H9 (cell line): ENCODE results near the gene XDH. TPM values are rescaled to one million over a fixed set of nuclear protein-coding genes. Genes with fewer than 3 reads are reported as not detected.

ENCODE experiments used
- DNase-seq: peaks from one replicate; pipeline ENCODE4 v3.0.0-alpha.2; 2017
- H2AFZ ChIP-seq: one replicate; pipeline ENCODE4 v1.6.1; 2013; ENCODE audit warnings: mild to moderate bottlenecking, low read length, control low read depth, moderate library complexity
- H2AK5ac ChIP-seq: 2 replicates; pipeline ENCODE4 v1.6.1; 2013; ENCODE audit warnings: low read length, control low read depth, mixed read lengths; ENCODE audit not compliant: insufficient read length
- H2BK120ac ChIP-seq: one replicate; pipeline ENCODE4 v1.6.1; 2013; ENCODE audit warnings: low read depth, mild to moderate bottlenecking, low read length, control low read depth, inconsistent platforms; ENCODE audit not compliant: poor library complexity, severe bottlenecking
- H2BK12ac ChIP-seq: 2 replicates; pipeline ENCODE4 v1.6.1; 2013; ENCODE audit warnings: low read length, control low read depth, mixed read lengths, low read depth; ENCODE audit not compliant: insufficient read length
- H2BK15ac ChIP-seq: 2 replicates; pipeline ENCODE4 v1.6.1; 2013; ENCODE audit warnings: low read depth, low read length, control low read depth
- H2BK20ac ChIP-seq: one replicate; pipeline ENCODE4 v1.6.1; 2013; ENCODE audit warnings: low read depth, mild to moderate bottlenecking, low read length, control low read depth, inconsistent platforms; ENCODE audit not compliant: poor library complexity, severe bottlenecking
- H2BK5ac ChIP-seq: 2 replicates; pipeline ENCODE4 v1.6.1; 2013; ENCODE audit warnings: low read length, control low read depth, mixed read lengths; ENCODE audit not compliant: insufficient read length
- H3K14ac ChIP-seq: 2 replicates; pipeline ENCODE4 v1.6.1; 2013; ENCODE audit warnings: low read length, control low read depth; ENCODE audit not compliant: insufficient read depth
- H3K18ac ChIP-seq: 2 replicates; pipeline ENCODE4 v1.6.1; 2013; ENCODE audit warnings: low read depth, mild to moderate bottlenecking, mixed read lengths, low read length, control low read depth; ENCODE audit not compliant: insufficient read length
- H3K23ac ChIP-seq: 2 replicates; pipeline ENCODE4 v1.6.1; 2013; ENCODE audit warnings: low read length, control low read depth, mixed read lengths, low read depth; ENCODE audit not compliant: insufficient read length
- H3K23me2 ChIP-seq: 2 replicates; pipeline ENCODE4 v1.6.1; 2013; ENCODE audit warnings: low read depth, mild to moderate bottlenecking, mixed read lengths, low read length, control low read depth; ENCODE audit not compliant: insufficient read length, poor library complexity, severe bottlenecking
- H3K27ac ChIP-seq: 2 replicates; pipeline ENCODE4 v1.5.1; 2013; ENCODE audit warnings: low read length, control low read depth, mixed read lengths, low read depth; ENCODE audit not compliant: insufficient read length
- H3K27me3 ChIP-seq: 2 replicates; pipeline ENCODE4 v1.6.1; 2013; ENCODE audit warnings: low read length, control low read depth, inconsistent platforms; ENCODE audit not compliant: insufficient read depth
- H3K4ac ChIP-seq: 2 replicates; pipeline ENCODE4 v1.6.1; 2013; ENCODE audit warnings: low read depth, mild to moderate bottlenecking, control low read depth, inconsistent platforms, low read length, moderate library complexity
- H3K4me1 ChIP-seq: 2 replicates; pipeline ENCODE4 v1.6.1; 2013; ENCODE audit warnings: low read length, control low read depth, inconsistent platforms; ENCODE audit not compliant: insufficient read depth
- H3K4me2 ChIP-seq: 2 replicates; pipeline ENCODE4 v1.6.1; 2013; ENCODE audit warnings: low read length, control low read depth, mixed read lengths; ENCODE audit not compliant: insufficient read length, insufficient read depth
- H3K56ac ChIP-seq: 2 replicates; pipeline ENCODE4 v1.6.1; 2013; ENCODE audit warnings: low read depth, mild to moderate bottlenecking, mixed read lengths, low read length, control low read depth; ENCODE audit not compliant: insufficient read length
- H3K79me1 ChIP-seq: 2 replicates; pipeline ENCODE4 v1.6.1; 2013; ENCODE audit warnings: low read depth, mild to moderate bottlenecking, moderate library complexity, low read length, control low read depth, inconsistent platforms; ENCODE audit not compliant: insufficient read depth, poor library complexity, severe bottlenecking
- H3K79me2 ChIP-seq: 2 replicates; pipeline ENCODE4 v1.6.1; 2013; ENCODE audit warnings: low read length, control low read depth, inconsistent platforms; ENCODE audit not compliant: insufficient read depth
- H3K9ac ChIP-seq: 2 replicates; pipeline ENCODE4 v1.6.1; 2013; ENCODE audit warnings: low read length, control low read depth, mixed read lengths; ENCODE audit not compliant: insufficient read length; ENCODE audit errors: extremely low read depth
- H3K9me3 ChIP-seq: one replicate; pipeline ENCODE4 v1.6.1; 2013; ENCODE audit warnings: low read depth, low read length, inconsistent platforms; ENCODE audit not compliant: control insufficient read depth
- H3T11ph ChIP-seq: one replicate; pipeline ENCODE4 v1.6.1; 2013; ENCODE audit warnings: mild to moderate bottlenecking, low read length, control low read depth, inconsistent platforms
- H4K20me1 ChIP-seq: one replicate; pipeline ENCODE4 v1.6.1; 2013; ENCODE audit not compliant: control insufficient read depth, insufficient read length, insufficient read depth
- H4K5ac ChIP-seq: 2 replicates; pipeline ENCODE4 v1.6.1; 2013; ENCODE audit warnings: low read depth, mild to moderate bottlenecking, mixed read lengths, low read length, control low read depth; ENCODE audit not compliant: insufficient read length
- H4K8ac ChIP-seq: replicated peaks from 2 replicates; pipeline ENCODE4 v1.6.1; 2013; ENCODE audit warnings: low read length, control low read depth, mixed read lengths, low read depth; ENCODE audit not compliant: insufficient read length
- H4K91ac ChIP-seq: 2 replicates; pipeline ENCODE4 v1.6.1; 2013; ENCODE audit warnings: low read depth, mild to moderate bottlenecking, moderate library complexity, mixed read lengths, low read length, control low read depth; ENCODE audit not compliant: insufficient read length
- H3K27ac Mint-ChIP-seq, 3 experiments: 2 replicates in 2 of 3; 3 replicates in 1 of 3; pipeline ENCODE4 v1.8.0; 2020 to 2021; ENCODE audit warnings: mixed read lengths in 3 of 3, mild to moderate bottlenecking in 1 of 3, moderate library complexity in 1 of 3
- H3K27me3 Mint-ChIP-seq: 2 replicates; pipeline ENCODE4 v1.8.0; 2021; ENCODE audit warnings: low read depth, mild to moderate bottlenecking, moderate library complexity, mixed read lengths
- H3K36me3 Mint-ChIP-seq, 3 experiments: 2 replicates in 2 of 3; 3 replicates in 1 of 3; pipeline ENCODE4 v1.8.0; 2020 to 2021; ENCODE audit warnings: low read depth in 3 of 3, mixed read lengths in 3 of 3; ENCODE audit not compliant: insufficient read depth in 1 of 3
- H3K4me1 Mint-ChIP-seq, 2 experiments: 2 replicates each; pipeline ENCODE4 v1.8.0; 2020; ENCODE audit warnings: mixed read lengths in 2 of 2
- H3K4me3 Mint-ChIP-seq, 2 experiments: 2 replicates in 1 of 2; 3 replicates in 1 of 2; pipeline ENCODE4 v1.8.0; 2020 to 2021; ENCODE audit warnings: mild to moderate bottlenecking in 2 of 2, mixed read lengths in 2 of 2, moderate library complexity in 1 of 2
- H3K9me3 Mint-ChIP-seq, 2 experiments: 2 replicates in 1 of 2; 3 replicates in 1 of 2; pipeline ENCODE4 v1.8.0; 2020; ENCODE audit warnings: mild to moderate bottlenecking in 2 of 2, mixed read lengths in 2 of 2, moderate library complexity in 1 of 2
- CTCF ChIP-seq: fragments of 200-600 bp; sonication (generic); conservative IDR thresholded peaks from 3 replicates; pipeline ENCODE4 v1.8.0; 2021; ENCODE audit warnings: antibody characterized with exemption, mild to moderate bottlenecking
- WGBS: extraction: QIAGEN DNeasy Blood & Tissue Kit; methylation state at CpG from one replicate; pipeline ENCODE4 v1.1.7; 2013; ENCODE audit warnings: missing lambda C conversion rate, low lambda C conversion rate, mixed read lengths; ENCODE audit not compliant: insufficient read length; ENCODE audit errors: extremely low coverage; 5-methylcytosine and 5-hydroxymethylcytosine counted together
- total RNA-seq: library from RNA; stranded (reverse); gene quantifications from 2 replicates; pipeline ENCODE4 v1.2.1, GENCODE V29; 2021

The XDH gene
- total RNA-seq, 1 experiment from 2014 or later, result 1.4 TPM

GRCh38 chr2:31339696-31340095 is 74.8 kb downstream of the XDH start:
- Histone ChIP-seq H4K8ac (no peak overlapping the region), H2BK15ac (no peak overlapping the region), H3T11ph (no peak overlapping the region), H2BK12ac (no peak overlapping the region), H3K4ac (no peak overlapping the region), H3K4me1 (no peaks in the 10 kb centered on the region), H2AFZ (no peak overlapping the region), H4K20me1 (no peaks in the 10 kb centered on the region), H3K23ac (no peak overlapping the region), H2BK5ac (no peak overlapping the region), H4K5ac (no peak overlapping the region), H2BK20ac (no peak overlapping the region), H3K4me2 (no peak overlapping the region), H3K9ac (no peak overlapping the region), H2AK5ac (no peak overlapping the region), H3K79me2 (no peaks in the 10 kb centered on the region), H3K56ac (no peak overlapping the region), H3K27ac (no peak overlapping the region), H3K18ac (no peak overlapping the region), H2BK120ac (no peak overlapping the region), H3K9me3 (no peaks in the 10 kb centered on the region), H3K23me2 (no peaks in the 10 kb centered on the region), H3K14ac (no peak overlapping the region), H3K27me3 (no peaks in the 10 kb centered on the region), H3K79me1 (no peaks in the 10 kb centered on the region), H4K91ac (no peak overlapping the region)
- H3K36me3 Mint-ChIP-seq, result peaks cover 0 to 7% (median 2%) of the 10 kb centered on the region in 3 experiments; a peak in 3 of 7 replicates
- WGBS, result no CpG with 5 or more reads among the region's 9 CpGs
- H3K4me1 Mint-ChIP-seq, result no peaks in the 10 kb centered on the region
- no peak for DNase-seq
- no peak overlapping the region for H3K27ac Mint-ChIP-seq
- H3K27me3 Mint-ChIP-seq, result no peaks in the 10 kb centered on the region
- no peak overlapping the region for H3K4me3 Mint-ChIP-seq
- TF ChIP-seq CTCF, result no peak
- H3K9me3 Mint-ChIP-seq, result no peaks in the 10 kb centered on the region
